HCT116 (cell line): ENCODE results near the gene MCEE. TPM values are rescaled to one million over a fixed set of nuclear protein-coding genes. Genes with fewer than 3 reads are reported as not detected.

ENCODE experiments used
- ATAC-seq: fragments of 200-7000 bp; cut with Tn5 transposase; 2 replicates; pipeline ENCODE4 v1.9.1; 2020; ENCODE audit warnings: mild to moderate bottlenecking, moderate library complexity
- BruUV-seq: library from RNA; stranded (reverse); fragments of 400-500 nt; replicated peaks from 2 replicates; lab custom pipeline; 2021; lab: Mats Ljungman, UMichigan
- CTCF ChIA-PET: fragments of 300-600 bp; sonication (Branson Sonifier 250); formaldehyde crosslinking; loops from one replicate; lab custom pipeline; 2021; ENCODE audit warnings: antibody characterized with exemption; lab: Charles Lee
- POLR2A ChIA-PET: fragments of 300-600, 350-600 bp; sonication (Branson Sonifier 250); formaldehyde crosslinking; loops from one replicate; lab custom pipeline; 2021; ENCODE audit warnings: antibody characterized with exemption; lab: Charles Lee
- RAD21 ChIA-PET, 2 experiments: fragments of 300-600 bp; sonication (Branson Sonifier 250); formaldehyde crosslinking; loops; one replicate each; lab custom pipeline; 2023; ENCODE audit warnings: low total read pairs in 2 of 2; ENCODE audit not compliant: uncharacterized antibody in 2 of 2, unreplicated experiment in 2 of 2, low non-redundant PET in 1 of 2; lab: Charles Lee
- DNase-seq: peaks from one replicate; pipeline ENCODE4 v3.0.0-alpha.2; 2010; ENCODE audit warnings: low read depth, low spot score
- H2AFZ ChIP-seq: fragments of 200-600 bp; shearing (Covaris generic), sonication (generic); 2 replicates; pipeline ENCODE4 v1.6.1; 2017; ENCODE audit warnings: low read depth, mixed run types, mixed read lengths, antibody characterized with exemption, low read length; ENCODE audit not compliant: poor library complexity, severe bottlenecking
- H3K27ac ChIP-seq: 2 replicates; pipeline ENCODE4 v1.5.1; 2012; ENCODE audit warnings: low read depth, low read length
- H3K27me3 ChIP-seq: fragments of 200-600 bp; sonication (generic); 2 replicates; pipeline ENCODE4 v1.6.1; 2016; ENCODE audit warnings: mixed run types, low read length, mixed read lengths; ENCODE audit not compliant: insufficient read depth
- H3K36me3 ChIP-seq, 2 experiments: fragments of 200-500 bp in 1 of 2; fragments of 200-600 bp in 1 of 2; sonication (Bioruptor generic) in 1 of 2; sonication (generic) in 1 of 2; 2 replicates each; pipeline versions ENCODE4 v1.5.1 to v1.6.1; 2014 to 2016; ENCODE audit warnings: low read length in 2 of 2, inconsistent platforms in 1 of 2, mixed read lengths in 1 of 2, mixed run types in 1 of 2; ENCODE audit not compliant: insufficient read depth in 2 of 2, control insufficient read depth in 1 of 2
- H3K4me1 ChIP-seq, 2 experiments: fragments of 200-600 bp in 1 of 2; sonication (generic) in 1 of 2; 2 replicates each; pipeline versions ENCODE4 v1.5.1 to v1.6.1; 2012 to 2017; ENCODE audit warnings: low read length in 2 of 2, inconsistent platforms in 1 of 2, mild to moderate bottlenecking in 1 of 2, mixed read lengths in 1 of 2, mixed run types in 1 of 2, moderate library complexity in 1 of 2; ENCODE audit not compliant: insufficient read depth in 2 of 2, control insufficient read depth in 1 of 2
- H3K4me2 ChIP-seq: fragments of 200-600 bp; sonication (generic); 2 replicates; pipeline ENCODE4 v1.6.1; 2017; ENCODE audit warnings: mixed run types, low read length, mixed read lengths
- H3K4me3 ChIP-seq, 2 experiments: fragments of 200-600 bp in 1 of 2; sonication (generic) in 1 of 2; replicated peaks in 1 of 2; 2 replicates each; pipeline ENCODE4 v1.5.1; 2011 to 2016; ENCODE audit warnings: low read length in 2 of 2, control low read depth in 1 of 2, low read depth in 1 of 2, mild to moderate bottlenecking in 1 of 2, mixed read lengths in 1 of 2, mixed run types in 1 of 2
- H3K79me2 ChIP-seq: fragments of 200-600 bp; sonication (generic); 2 replicates; pipeline ENCODE4 v1.6.1; 2017; ENCODE audit warnings: mild to moderate bottlenecking, mixed run types, low read length, moderate library complexity, mixed read lengths; ENCODE audit not compliant: insufficient read depth
- H3K9ac ChIP-seq: fragments of 200-600 bp; sonication (generic); 2 replicates; pipeline ENCODE4 v1.6.1; 2016; ENCODE audit warnings: low read length, mixed read lengths
- H3K9me2 ChIP-seq: fragments of 200-600 bp; sonication (generic), shearing (Covaris generic); 2 replicates; pipeline ENCODE4 v1.6.1; 2017; ENCODE audit warnings: mixed run types, mild to moderate bottlenecking, moderate library complexity; ENCODE audit not compliant: insufficient read depth
- H3K9me3 ChIP-seq, 2 experiments: fragments of 200-500 bp in 1 of 2; fragments of 200-600 bp in 1 of 2; sonication (Bioruptor generic) in 1 of 2; sonication (generic) in 1 of 2; 2 replicates each; pipeline ENCODE4 v1.6.1; 2014 to 2017; ENCODE audit warnings: low read length in 2 of 2, mixed read lengths in 2 of 2, inconsistent platforms in 1 of 2, low read depth in 1 of 2, mild to moderate bottlenecking in 1 of 2, mixed run types in 1 of 2, moderate library complexity in 1 of 2; ENCODE audit not compliant: control insufficient read depth in 1 of 2, insufficient read depth in 1 of 2
- H4K20me1 ChIP-seq: fragments of 200-600 bp; sonication (generic), shearing (Covaris generic); 2 replicates; pipeline ENCODE4 v1.6.1; 2017; ENCODE audit warnings: mixed run types, mild to moderate bottlenecking, moderate library complexity; ENCODE audit not compliant: insufficient read depth
- CEBPB ChIP-seq: IDR thresholded peaks from 2 replicates; pipeline ENCODE4 v1.6.1; 2012; ENCODE audit warnings: low read depth
- POLR2AphosphoS5 ChIP-seq: IDR thresholded peaks from 2 replicates; pipeline ENCODE4 v1.6.1; 2011; ENCODE audit warnings: mild to moderate bottlenecking, low read depth, low read length, moderate library complexity
- SIN3A ChIP-seq: IDR thresholded peaks from 2 replicates; pipeline ENCODE4 v1.6.1; 2012; ENCODE audit warnings: low read depth
- SP1 ChIP-seq: IDR thresholded peaks from 2 replicates; pipeline ENCODE4 v1.6.1; 2012; ENCODE audit warnings: low read depth
- TCF7L2 ChIP-seq: IDR thresholded peaks from 2 replicates; pipeline ENCODE4 v1.7.0; 2011; ENCODE audit warnings: borderline replicate concordance, inconsistent platforms; ENCODE audit not compliant: insufficient read depth, insufficient read length; ENCODE audit errors: extremely low read depth
- ZFX ChIP-seq: fragments of 450-650 bp; IDR thresholded peaks from 2 replicates; pipeline ENCODE4 v1.6.1; 2017
- intact Hi-C: fragments of 100-400 bp; cut with micrococcal nuclease; formaldehyde crosslinking; loops from 2 replicates; pipeline ENCODE4 v1.10.0; 2022
- total RNA-seq: library from RNA; stranded (reverse); gene quantifications from one replicate; pipeline ENCODE4 v1.2.1, GENCODE V29; 2021; ENCODE audit not compliant: unreplicated experiment
- TF ChIP-seq, protein P1 (sequence below): IDR thresholded peaks from 2 replicates; pipeline ENCODE4 v1.6.1; 2012; ENCODE audit warnings: low read depth
- TF ChIP-seq, protein P2 (sequence below): IDR thresholded peaks from 2 replicates; pipeline ENCODE4 v1.6.1; 2011; ENCODE audit warnings: mild to moderate bottlenecking, low read length, moderate library complexity; ENCODE audit not compliant: insufficient replicate concordance; ENCODE audit errors: extremely low read depth
- TF ChIP-seq, protein P3 (sequence below): IDR thresholded peaks from 2 replicates; pipeline ENCODE4 v1.6.1; 2012

MCEE gene
- total RNA-seq, 1 experiment from 2014 or later, result 9.0 TPM

- Histone ChIP-seq H3K27me3 (no peaks in the 10 kb centered on the region), H3K79me2 (no peaks in the 10 kb centered on the region), H3K4me3 (no peak overlapping the region), H3K9me3 (no peaks in the 10 kb centered on the region), H4K20me1 (no peaks in the 10 kb centered on the region), H2AFZ (no peak overlapping the region), H3K9me2 (no peaks in the 10 kb centered on the region), H3K36me3 (0 out of 4 replicates have a peak, but pooled peaks cover 0 to 3% of the 10 kb centered on the region in 2 experiments), H3K9ac (no peak overlapping the region), H3K4me2 (no peak overlapping the region), H3K4me1 (peaks cover 6 to 20% of the 10 kb centered on the region in 2 experiments), H3K27ac (no peak overlapping the region)
- TF ChIP-seq, protein P1, sequence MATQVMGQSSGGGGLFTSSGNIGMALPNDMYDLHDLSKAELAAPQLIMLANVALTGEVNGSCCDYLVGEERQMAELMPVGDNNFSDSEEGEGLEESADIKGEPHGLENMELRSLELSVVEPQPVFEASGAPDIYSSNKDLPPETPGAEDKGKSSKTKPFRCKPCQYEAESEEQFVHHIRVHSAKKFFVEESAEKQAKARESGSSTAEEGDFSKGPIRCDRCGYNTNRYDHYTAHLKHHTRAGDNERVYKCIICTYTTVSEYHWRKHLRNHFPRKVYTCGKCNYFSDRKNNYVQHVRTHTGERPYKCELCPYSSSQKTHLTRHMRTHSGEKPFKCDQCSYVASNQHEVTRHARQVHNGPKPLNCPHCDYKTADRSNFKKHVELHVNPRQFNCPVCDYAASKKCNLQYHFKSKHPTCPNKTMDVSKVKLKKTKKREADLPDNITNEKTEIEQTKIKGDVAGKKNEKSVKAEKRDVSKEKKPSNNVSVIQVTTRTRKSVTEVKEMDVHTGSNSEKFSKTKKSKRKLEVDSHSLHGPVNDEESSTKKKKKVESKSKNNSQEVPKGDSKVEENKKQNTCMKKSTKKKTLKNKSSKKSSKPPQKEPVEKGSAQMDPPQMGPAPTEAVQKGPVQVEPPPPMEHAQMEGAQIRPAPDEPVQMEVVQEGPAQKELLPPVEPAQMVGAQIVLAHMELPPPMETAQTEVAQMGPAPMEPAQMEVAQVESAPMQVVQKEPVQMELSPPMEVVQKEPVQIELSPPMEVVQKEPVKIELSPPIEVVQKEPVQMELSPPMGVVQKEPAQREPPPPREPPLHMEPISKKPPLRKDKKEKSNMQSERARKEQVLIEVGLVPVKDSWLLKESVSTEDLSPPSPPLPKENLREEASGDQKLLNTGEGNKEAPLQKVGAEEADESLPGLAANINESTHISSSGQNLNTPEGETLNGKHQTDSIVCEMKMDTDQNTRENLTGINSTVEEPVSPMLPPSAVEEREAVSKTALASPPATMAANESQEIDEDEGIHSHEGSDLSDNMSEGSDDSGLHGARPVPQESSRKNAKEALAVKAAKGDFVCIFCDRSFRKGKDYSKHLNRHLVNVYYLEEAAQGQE, result no peak
- TF ChIP-seq, protein P2, sequence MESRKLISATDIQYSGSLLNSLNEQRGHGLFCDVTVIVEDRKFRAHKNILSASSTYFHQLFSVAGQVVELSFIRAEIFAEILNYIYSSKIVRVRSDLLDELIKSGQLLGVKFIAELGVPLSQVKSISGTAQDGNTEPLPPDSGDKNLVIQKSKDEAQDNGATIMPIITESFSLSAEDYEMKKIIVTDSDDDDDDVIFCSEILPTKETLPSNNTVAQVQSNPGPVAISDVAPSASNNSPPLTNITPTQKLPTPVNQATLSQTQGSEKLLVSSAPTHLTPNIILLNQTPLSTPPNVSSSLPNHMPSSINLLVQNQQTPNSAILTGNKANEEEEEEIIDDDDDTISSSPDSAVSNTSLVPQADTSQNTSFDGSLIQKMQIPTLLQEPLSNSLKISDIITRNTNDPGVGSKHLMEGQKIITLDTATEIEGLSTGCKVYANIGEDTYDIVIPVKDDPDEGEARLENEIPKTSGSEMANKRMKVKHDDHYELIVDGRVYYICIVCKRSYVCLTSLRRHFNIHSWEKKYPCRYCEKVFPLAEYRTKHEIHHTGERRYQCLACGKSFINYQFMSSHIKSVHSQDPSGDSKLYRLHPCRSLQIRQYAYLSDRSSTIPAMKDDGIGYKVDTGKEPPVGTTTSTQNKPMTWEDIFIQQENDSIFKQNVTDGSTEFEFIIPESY, result no peak
- TF ChIP-seq SP1, result no peak
- no peak for TF ChIP-seq ZFX
- no peak for TF ChIP-seq SIN3A
- TF ChIP-seq POLR2AphosphoS5, result no peak
- TF ChIP-seq, protein P3, sequence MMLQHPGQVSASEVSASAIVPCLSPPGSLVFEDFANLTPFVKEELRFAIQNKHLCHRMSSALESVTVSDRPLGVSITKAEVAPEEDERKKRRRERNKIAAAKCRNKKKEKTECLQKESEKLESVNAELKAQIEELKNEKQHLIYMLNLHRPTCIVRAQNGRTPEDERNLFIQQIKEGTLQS, result no peak
- TF ChIP-seq CEBPB, result no peak
- TF ChIP-seq TCF7L2, result no peak
- BruUV-seq, result no TSS peak
- intact Hi-C loops, result no loop called here
- RAD21 ChIA-PET, result no interaction called here
- POLR2A ChIA-PET, result no interaction called here
- CTCF ChIA-PET, result no interaction called here
- DNase-seq (no peak), ATAC-seq (no peak)
Observed at GRCh38 chr2:71072492-71072891, 57.5 kb downstream of the MCEE start.
